Neural cell (in vitro differentiated cells): ENCODE data around the gene UNC5CL. TPM values are rescaled to one million over a fixed set of nuclear protein-coding genes. Genes with fewer than 3 reads are reported as not detected.

Experiments
- H2AFZ ChIP-seq: fragments of 200-600, 300-800 bp; sonication (generic), shearing (Covaris generic); 2 replicates; pipeline ENCODE4 v1.6.0; 2014; ENCODE audit warnings: low read depth, mild to moderate bottlenecking, antibody characterized with exemption, low read length, moderate library complexity
- H3F3A ChIP-seq: fragments of 200-600 bp; shearing (Covaris generic); 2 replicates; pipeline ENCODE4 v1.6.1; 2016; ENCODE audit warnings: mild to moderate bottlenecking, moderate library complexity, mixed read lengths, antibody characterized with exemption, low read length; ENCODE audit not compliant: insufficient read depth, poor library complexity, severe bottlenecking
- H3K27ac ChIP-seq: fragments of 200-600, 300-800 bp; sonication (generic), shearing (Covaris generic); 2 replicates; pipeline ENCODE4 v1.5.1; 2014; ENCODE audit warnings: mild to moderate bottlenecking, low read length, moderate library complexity
- H3K27me3 ChIP-seq: fragments of 300-800, 200-600 bp; sonication (generic), shearing (Covaris generic); 2 replicates; pipeline ENCODE4 v1.6.0; 2014; ENCODE audit warnings: mild to moderate bottlenecking, low read depth, low read length, moderate library complexity; ENCODE audit not compliant: insufficient read depth
- H3K36me3 ChIP-seq: fragments of 300-800, 200-600 bp; sonication (generic), shearing (Covaris generic); 2 replicates; pipeline ENCODE4 v1.5.1; 2014; ENCODE audit warnings: mild to moderate bottlenecking, antibody characterized with exemption, low read length, moderate library complexity; ENCODE audit not compliant: insufficient read depth
- H3K4me2 ChIP-seq: fragments of 300-800, 200-600 bp; sonication (generic), shearing (Covaris generic); 2 replicates; pipeline ENCODE4 v1.6.0; 2014; ENCODE audit warnings: mild to moderate bottlenecking, low read length
- H3K4me3 ChIP-seq: fragments of 300-800, 200-600 bp; sonication (generic), shearing (Covaris generic); 2 replicates; pipeline ENCODE4 v1.5.1; 2014; ENCODE audit warnings: mild to moderate bottlenecking, low read length, moderate library complexity
- H3K79me2 ChIP-seq: fragments of 200-600 bp; shearing (Covaris generic); replicated peaks from 2 replicates; pipeline ENCODE4 v1.6.0; 2014; ENCODE audit warnings: mild to moderate bottlenecking, low read length, moderate library complexity; ENCODE audit not compliant: insufficient read depth
- H3K9ac ChIP-seq: fragments of 300-800, 200-600 bp; sonication (generic), shearing (Covaris generic); 2 replicates; pipeline ENCODE4 v1.6.1; 2016; ENCODE audit warnings: mild to moderate bottlenecking, low read length, mixed read lengths
- H3K9me2 ChIP-seq: fragments of 200-600 bp; shearing (Covaris generic); 2 replicates; pipeline ENCODE4 v1.6.1; 2016; ENCODE audit warnings: mild to moderate bottlenecking, low read length, mixed read lengths; ENCODE audit not compliant: insufficient read depth
- H3K9me3 ChIP-seq: fragments of 200-600, 300-800 bp; sonication (generic), shearing (Covaris generic); 2 replicates; pipeline ENCODE4 v1.6.1; 2016; ENCODE audit warnings: mild to moderate bottlenecking, mixed run types, low read length, moderate library complexity, mixed read lengths
- H4K20me1 ChIP-seq: fragments of 200-600 bp; shearing (Covaris generic); 2 replicates; pipeline ENCODE4 v1.6.1; 2016; ENCODE audit warnings: mild to moderate bottlenecking, mixed run types; ENCODE audit not compliant: insufficient read depth
- CTCF ChIP-seq: fragments of 450-650 bp; IDR thresholded peaks from 2 replicates; pipeline ENCODE4 v1.5.1; 2014; ENCODE audit warnings: antibody characterized with exemption, mild to moderate bottlenecking, moderate library complexity; ENCODE audit not compliant: poor library complexity, severe bottlenecking
- EP300 ChIP-seq: fragments of 450-650 bp; conservative IDR thresholded peaks from 2 replicates; pipeline ENCODE4 v1.6.1; 2014; ENCODE audit warnings: antibody characterized with exemption, mild to moderate bottlenecking, moderate library complexity; ENCODE audit not compliant: poor library complexity, severe bottlenecking
- EZH2 ChIP-seq: fragments of 200-600, 300-800 bp; shearing (Covaris generic), sonication (generic); IDR thresholded peaks from 2 replicates; pipeline ENCODE4 v1.6.1; 2014; ENCODE audit warnings: antibody characterized with exemption, low read length, borderline replicate concordance, mild to moderate bottlenecking; ENCODE audit not compliant: insufficient read depth, poor library complexity, severe bottlenecking
- MXI1 ChIP-seq: fragments of 450-650 bp; conservative IDR thresholded peaks from 2 replicates; pipeline ENCODE4 v1.6.1; 2014; ENCODE audit warnings: antibody characterized with exemption, mild to moderate bottlenecking; ENCODE audit not compliant: poor library complexity, severe bottlenecking
- POLR2AphosphoS5 ChIP-seq: IDR thresholded peaks from 2 replicates; pipeline ENCODE4 v1.6.1; 2012
- RAD21 ChIP-seq: fragments of 450-650 bp; conservative IDR thresholded peaks from 2 replicates; pipeline ENCODE4 v1.6.1; 2014; ENCODE audit warnings: antibody characterized with exemption, mild to moderate bottlenecking, moderate library complexity
- REST ChIP-seq: IDR thresholded peaks from 2 replicates; pipeline ENCODE4 v1.6.1; 2012; ENCODE audit warnings: borderline replicate concordance
- SMC3 ChIP-seq: fragments of 450-650 bp; conservative IDR thresholded peaks from 2 replicates; pipeline ENCODE4 v1.6.1; 2014; ENCODE audit warnings: antibody characterized with exemption, mild to moderate bottlenecking, moderate library complexity; ENCODE audit not compliant: poor library complexity
- TAF1 ChIP-seq: IDR thresholded peaks from 2 replicates; pipeline ENCODE4 v1.6.1; 2012; ENCODE audit warnings: low read depth
- polyA plus RNA-seq: library from polyadenylated mRNA; depleted of rRNA; stranded (reverse); fragments of >200 nt; gene quantifications from 2 replicates; pipeline ENCODE4 v1.2.3, GENCODE V29; 2014

The UNC5CL gene
- polyA plus RNA-seq, 1 donor from 2014 or later: 1.0 TPM

DNA sequence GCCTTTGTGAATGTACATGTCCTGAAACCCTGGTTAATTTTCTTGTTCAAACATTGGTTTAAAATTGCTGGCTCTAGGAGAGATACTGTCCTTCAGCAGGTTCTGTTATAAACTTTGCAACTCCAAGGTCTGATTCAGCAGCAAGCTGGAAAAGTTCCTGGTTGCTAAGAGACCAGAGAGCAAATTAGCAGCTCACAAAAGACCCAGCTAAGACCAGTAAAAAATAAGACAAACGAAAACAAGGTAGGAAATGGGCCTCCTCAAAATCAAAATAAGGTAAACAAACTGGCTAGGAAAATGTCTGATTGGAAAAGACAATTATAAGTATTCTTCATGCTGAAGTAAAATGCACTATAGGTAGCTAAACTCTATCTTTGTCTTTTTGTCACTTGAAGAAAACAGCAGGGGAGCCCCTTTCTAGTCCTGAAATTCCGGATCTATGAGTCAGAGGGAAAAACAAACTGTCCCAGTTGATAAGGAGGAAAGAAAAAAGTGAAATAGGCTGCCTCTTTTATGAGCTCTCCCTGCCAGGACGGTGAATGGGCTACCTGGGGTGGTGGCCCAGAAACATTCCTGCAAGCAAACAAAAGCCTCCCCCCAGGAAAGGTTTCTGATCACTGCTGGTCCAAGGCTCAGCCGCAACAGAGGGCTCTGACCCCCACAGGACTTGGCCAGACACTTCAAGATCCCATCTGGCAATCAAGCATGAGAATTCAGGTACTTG, 41.6 kb downstream of the UNC5CL start:
- no peak for TF ChIP-seq RAD21
- no peak for TF ChIP-seq SMC3
- no peak for TF ChIP-seq MXI1
- TF ChIP-seq EZH2: no peak
- TF ChIP-seq TAF1: no peak
- no peak for TF ChIP-seq CTCF
- TF ChIP-seq REST: no peak
- no peak for TF ChIP-seq POLR2AphosphoS5
- TF ChIP-seq EP300: no peak
- H3K4me3 ChIP-seq: no peak overlapping the region
- H3K79me2 ChIP-seq: no peaks in the 10 kb centered on the region
- H3K27me3 ChIP-seq: peaks cover 34% of the 10 kb centered on the region
- no peak overlapping the region for H3K4me2 ChIP-seq
- H3F3A ChIP-seq: no peaks in the 10 kb centered on the region
- no peak overlapping the region for H3K27ac ChIP-seq
- H4K20me1 ChIP-seq: no peaks in the 10 kb centered on the region
- no peak overlapping the region for H2AFZ ChIP-seq
- H3K9me3 ChIP-seq: no peaks in the 10 kb centered on the region
- H3K9me2 ChIP-seq: no peaks in the 10 kb centered on the region
- no peak overlapping the region for H3K9ac ChIP-seq
- no peaks in the 10 kb centered on the region for H3K36me3 ChIP-seq

GRCh38 chr6:40996591-40997233, 42.3 kb downstream of the UNC5CL start:
- no peaks in the 10 kb centered on the region for H3K9me2 ChIP-seq
- no peak overlapping the region for H3K9ac ChIP-seq
- H2AFZ ChIP-seq: no peak overlapping the region
- H3F3A ChIP-seq: no peaks in the 10 kb centered on the region
- no peaks in the 10 kb centered on the region for H3K9me3 ChIP-seq
- H3K27ac ChIP-seq: no peak overlapping the region
- no peaks in the 10 kb centered on the region for H3K36me3 ChIP-seq
- H3K4me2 ChIP-seq: no peak overlapping the region
- TF ChIP-seq EZH2: no peak
- no peak for TF ChIP-seq TAF1
- TF ChIP-seq RAD21: no peak
- no peak for TF ChIP-seq REST
- no peak for TF ChIP-seq POLR2AphosphoS5
- TF ChIP-seq EP300: no peak
- no peak for TF ChIP-seq MXI1
- TF ChIP-seq SMC3: no peak
- TF ChIP-seq CTCF: no peak
- no peaks in the 10 kb centered on the region for H3K79me2 ChIP-seq
- H4K20me1 ChIP-seq: no peaks in the 10 kb centered on the region
- H3K4me3 ChIP-seq: no peak overlapping the region
- peaks cover 34% of the 10 kb centered on the region for H3K27me3 ChIP-seq
